Measurements from ENCODE around the gene ZNF467.

DNA sequence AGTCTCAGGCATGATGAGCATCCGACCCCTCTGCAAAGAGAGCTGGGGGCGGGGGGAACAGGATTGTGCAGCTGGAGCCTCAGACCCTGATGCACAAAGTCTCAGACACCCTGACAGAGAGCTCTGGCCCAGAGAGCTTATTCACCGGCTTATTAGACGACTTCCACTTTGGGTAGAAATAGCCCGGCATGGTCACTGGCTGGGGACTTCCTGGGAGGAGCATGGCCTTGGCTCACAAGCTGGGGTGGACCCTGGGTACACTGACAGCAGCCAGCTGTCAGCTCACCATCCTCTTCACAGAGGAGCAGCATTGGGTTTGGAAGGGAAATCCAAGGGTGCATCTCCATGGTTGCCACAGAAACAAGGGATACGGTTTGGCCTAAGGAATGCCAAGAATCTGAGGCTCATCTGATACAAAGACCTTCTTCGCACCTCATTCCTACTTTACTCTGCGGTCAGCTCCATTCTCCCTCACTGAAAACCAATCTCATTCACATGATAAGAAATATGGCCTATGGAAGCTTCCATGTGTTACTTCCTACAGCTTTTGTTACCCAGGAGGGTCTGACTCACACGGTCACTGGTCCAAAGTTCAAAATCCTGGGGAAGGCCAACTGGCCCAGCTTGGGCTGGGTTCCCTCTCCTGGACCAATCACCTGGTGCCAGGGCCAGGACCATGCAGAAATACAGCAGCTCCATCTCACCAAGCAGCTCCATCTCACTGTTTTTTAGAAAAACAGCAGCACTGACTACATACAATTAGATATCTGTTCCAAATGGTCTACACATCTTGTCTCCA is 25.1 kb downstream of the ZNF467 start:
- TF ChIP-seq, protein P1, sequence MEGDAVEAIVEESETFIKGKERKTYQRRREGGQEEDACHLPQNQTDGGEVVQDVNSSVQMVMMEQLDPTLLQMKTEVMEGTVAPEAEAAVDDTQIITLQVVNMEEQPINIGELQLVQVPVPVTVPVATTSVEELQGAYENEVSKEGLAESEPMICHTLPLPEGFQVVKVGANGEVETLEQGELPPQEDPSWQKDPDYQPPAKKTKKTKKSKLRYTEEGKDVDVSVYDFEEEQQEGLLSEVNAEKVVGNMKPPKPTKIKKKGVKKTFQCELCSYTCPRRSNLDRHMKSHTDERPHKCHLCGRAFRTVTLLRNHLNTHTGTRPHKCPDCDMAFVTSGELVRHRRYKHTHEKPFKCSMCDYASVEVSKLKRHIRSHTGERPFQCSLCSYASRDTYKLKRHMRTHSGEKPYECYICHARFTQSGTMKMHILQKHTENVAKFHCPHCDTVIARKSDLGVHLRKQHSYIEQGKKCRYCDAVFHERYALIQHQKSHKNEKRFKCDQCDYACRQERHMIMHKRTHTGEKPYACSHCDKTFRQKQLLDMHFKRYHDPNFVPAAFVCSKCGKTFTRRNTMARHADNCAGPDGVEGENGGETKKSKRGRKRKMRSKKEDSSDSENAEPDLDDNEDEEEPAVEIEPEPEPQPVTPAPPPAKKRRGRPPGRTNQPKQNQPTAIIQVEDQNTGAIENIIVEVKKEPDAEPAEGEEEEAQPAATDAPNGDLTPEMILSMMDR (IDR thresholded peaks at IDR 0.05), result no peak
- no peak for TF ChIP-seq POLR2A (IDR thresholded peaks at IDR 0.05)
